H1 (cell line): ENCODE results near the gene PPP1R14C. TPM values are rescaled to one million over a fixed set of nuclear protein-coding genes. Genes with fewer than 3 reads are reported as not detected.

Experiments used
- CTCF ChIA-PET: fragments of 300-600 bp; sonication (Branson Sonifier 250); formaldehyde crosslinking; loops from one replicate; lab custom pipeline; 2021; ENCODE audit not compliant: partially characterized antibody; lab: Charles Lee
- POLR2A ChIA-PET: fragments of 300-600 bp; sonication (Branson Sonifier 250); formaldehyde crosslinking; loops from one replicate; lab custom pipeline; 2021; ENCODE audit warnings: inconsistent platforms; ENCODE audit not compliant: partially characterized antibody; lab: Charles Lee
- DNase-seq, 2 experiments: peaks; one replicate each; pipeline versions ENCODE4 v3.0.0 to v3.0.0-alpha.2; 2010 to 2022; ENCODE audit warnings: low spot score in 2 of 2, low read depth in 1 of 2, mixed read lengths in 1 of 2
- FAIRE-seq: peaks from 2 replicates; lab custom pipeline; 2011; peaks lifted over from hg19 to GRCh38; lab: Jason Lieb, UNC
- H2AFZ ChIP-seq: 2 replicates; pipeline ENCODE4 v1.8.1; 2012; ENCODE audit warnings: low read length, inconsistent platforms
- H2AK5ac ChIP-seq: 2 replicates; pipeline ENCODE4 v1.6.1; 2013; ENCODE audit warnings: low read depth, low read length
- H2BK120ac ChIP-seq: replicated peaks from 2 replicates; pipeline ENCODE3; 2013; ENCODE audit warnings: low read depth, low read length, inconsistent platforms
- H2BK12ac ChIP-seq: 2 replicates; pipeline ENCODE4 v1.6.1; 2013; ENCODE audit warnings: low read depth, low read length
- H2BK15ac ChIP-seq: 2 replicates; pipeline ENCODE4 v1.6.1; 2013; ENCODE audit warnings: low read length
- H2BK20ac ChIP-seq: 2 replicates; pipeline ENCODE4 v1.6.1; 2013; ENCODE audit warnings: low read length
- H2BK5ac ChIP-seq: 2 replicates; pipeline ENCODE4 v1.6.1; 2013; ENCODE audit warnings: low read depth, low read length
- H3K14ac ChIP-seq: 2 replicates; pipeline ENCODE4 v1.6.1; 2013; ENCODE audit warnings: inconsistent platforms; ENCODE audit not compliant: insufficient read length
- H3K18ac ChIP-seq: 2 replicates; pipeline ENCODE4 v1.6.1; 2013; ENCODE audit warnings: low read length; ENCODE audit errors: extremely low read depth
- H3K23ac ChIP-seq: 2 replicates; pipeline ENCODE4 v1.6.1; 2013; ENCODE audit warnings: inconsistent platforms; ENCODE audit not compliant: insufficient read length
- H3K23me2 ChIP-seq: 2 replicates; pipeline ENCODE4 v1.6.1; 2013; ENCODE audit warnings: low read depth, low read length
- H3K27ac ChIP-seq: 2 replicates; pipeline ENCODE4 v1.6.1; 2011; ENCODE audit warnings: low read depth, low read length, inconsistent platforms
- H3K27me3 ChIP-seq, 4 experiments: replicated peaks in 1 of 4; 1 replicate in 1 of 4; 2 replicates in 3 of 4; pipeline versions ENCODE4 v1.6.1 to v1.8.1; 2011 to 2013; ENCODE audit warnings: low read length in 3 of 4, mild to moderate bottlenecking in 3 of 4, inconsistent platforms in 2 of 4, mixed read lengths in 2 of 4, moderate library complexity in 1 of 4; ENCODE audit not compliant: control insufficient read depth in 3 of 4, insufficient read depth in 3 of 4; ENCODE audit errors: extremely low read depth in 1 of 4
- H3K36me3 ChIP-seq, 4 experiments: 2 replicates each; pipeline versions ENCODE4 v1.6.1 to v1.8.1; 2011 to 2013; ENCODE audit warnings: mild to moderate bottlenecking in 4 of 4, low read length in 3 of 4, moderate library complexity in 2 of 4, control low read depth in 1 of 4, inconsistent platforms in 1 of 4; ENCODE audit not compliant: insufficient read depth in 4 of 4, control insufficient read depth in 2 of 4
- H3K4ac ChIP-seq: replicated peaks from 2 replicates; pipeline ENCODE3; 2013; ENCODE audit warnings: low read length, low read depth, mixed read lengths, inconsistent platforms; ENCODE audit not compliant: insufficient read length
- H3K4me1 ChIP-seq, 4 experiments: replicated peaks in 1 of 4; 1 replicate in 1 of 4; 2 replicates in 3 of 4; pipeline versions ENCODE4 v1.6.1 to v1.8.1; 2011 to 2013; ENCODE audit warnings: low read length in 3 of 4, inconsistent platforms in 2 of 4, mixed read lengths in 1 of 4; ENCODE audit not compliant: insufficient read depth in 4 of 4, control insufficient read depth in 3 of 4
- H3K4me2 ChIP-seq, 2 experiments: 2 replicates each; pipeline versions ENCODE4 v1.6.1 to v1.8.1; 2011 to 2013; ENCODE audit warnings: low read depth in 2 of 2, low read length in 2 of 2, control low read depth in 1 of 2, inconsistent platforms in 1 of 2, mild to moderate bottlenecking in 1 of 2; ENCODE audit not compliant: insufficient read depth in 1 of 2
- H3K4me3 ChIP-seq, 4 experiments: fragments of 200-600, 300-600 bp in 1 of 4; sonication (generic), shearing (Covaris generic), sonication (Bioruptor Twin) in 1 of 4; 2 replicates each; pipeline versions ENCODE4 v1.5.1 to v1.8.1; 2011 to 2016; ENCODE audit warnings: low read length in 4 of 4, low read depth in 3 of 4, control low read depth in 2 of 4, inconsistent platforms in 2 of 4, mild to moderate bottlenecking in 2 of 4, mixed read lengths in 1 of 4, moderate library complexity in 1 of 4; ENCODE audit not compliant: insufficient read depth in 2 of 4; ENCODE audit errors: extremely low read depth in 1 of 4
- H3K56ac ChIP-seq: replicated peaks from 2 replicates; pipeline ENCODE3; 2013; ENCODE audit warnings: low read depth, mild to moderate bottlenecking, mixed read lengths, low read length, inconsistent platforms; ENCODE audit not compliant: insufficient read length
- H3K79me1 ChIP-seq: 2 replicates; pipeline ENCODE4 v1.6.1; 2013; ENCODE audit warnings: low read depth, low read length, control low read depth
- H3K79me2 ChIP-seq, 2 experiments: 2 replicates each; pipeline versions ENCODE4 v1.6.1 to v1.8.1; 2012 to 2013; ENCODE audit warnings: low read length in 2 of 2, mild to moderate bottlenecking in 2 of 2, inconsistent platforms in 1 of 2; ENCODE audit not compliant: insufficient read depth in 2 of 2, control insufficient read depth in 1 of 2
- H3K9ac ChIP-seq, 4 experiments: replicated peaks in 1 of 4; 1 replicate in 1 of 4; 2 replicates in 3 of 4; pipeline versions ENCODE4 v1.6.1 to v1.8.1; 2011 to 2013; ENCODE audit warnings: low read depth in 3 of 4, low read length in 3 of 4, control low read depth in 2 of 4, mild to moderate bottlenecking in 2 of 4, moderate library complexity in 2 of 4, inconsistent platforms in 1 of 4; ENCODE audit errors: extremely low read depth in 1 of 4
- H3K9me3 ChIP-seq, 2 experiments: 2 replicates each; pipeline versions ENCODE4 v1.6.1 to v1.8.1; 2012 to 2013; ENCODE audit warnings: mild to moderate bottlenecking in 2 of 2, moderate library complexity in 2 of 2, control low read depth in 1 of 2, inconsistent platforms in 1 of 2, low read depth in 1 of 2, low read length in 1 of 2, mixed read lengths in 1 of 2; ENCODE audit not compliant: insufficient read depth in 2 of 2
- H4K20me1 ChIP-seq, 2 experiments: replicated peaks in 1 of 2; 2 replicates each; pipeline versions ENCODE3 to v1.8.1; 2011 to 2013; ENCODE audit warnings: inconsistent platforms in 2 of 2, low read length in 2 of 2, mild to moderate bottlenecking in 1 of 2; ENCODE audit not compliant: insufficient read depth in 2 of 2, control insufficient read depth in 1 of 2
- H4K5ac ChIP-seq: 2 replicates; pipeline ENCODE4 v1.6.1; 2013; ENCODE audit warnings: low read length, low read depth, mixed read lengths, inconsistent platforms; ENCODE audit not compliant: insufficient read length
- H4K8ac ChIP-seq: 2 replicates; pipeline ENCODE4 v1.8.0; 2013; ENCODE audit warnings: mild to moderate bottlenecking, moderate library complexity, low read length, inconsistent platforms; ENCODE audit not compliant: insufficient read depth; ENCODE audit errors: extremely low read depth
- H4K91ac ChIP-seq: replicated peaks from 2 replicates; pipeline ENCODE3; 2013; ENCODE audit warnings: low read length, mixed read lengths, inconsistent platforms; ENCODE audit not compliant: insufficient read length
- HDAC2 ChIP-seq, 2 experiments: fragments of 300-600 bp in 1 of 2; sonication (generic) in 1 of 2; IDR thresholded peaks; 2 replicates each; pipeline ENCODE4 v1.6.1; 2011 to 2012; ENCODE audit warnings: low read depth in 2 of 2, low read length in 2 of 2, mild to moderate bottlenecking in 2 of 2, moderate library complexity in 2 of 2, borderline replicate concordance in 1 of 2, inconsistent platforms in 1 of 2
- PHF8 ChIP-seq: fragments of 200-600 bp; sonication (generic); conservative IDR thresholded peaks from 2 replicates; pipeline ENCODE4 v1.7.1; 2012; ENCODE audit warnings: low read depth, mild to moderate bottlenecking, inconsistent platforms, low read length, moderate library complexity
- POLR2A ChIP-seq, 2 experiments: IDR thresholded peaks; 1 replicate in 1 of 2; 2 replicates in 1 of 2; pipeline ENCODE4 v1.6.1; 2011; ENCODE audit warnings: low read depth in 2 of 2, low read length in 2 of 2, mild to moderate bottlenecking in 2 of 2; ENCODE audit errors: control extremely low read depth in 1 of 2
- RBBP5 ChIP-seq: IDR thresholded peaks from 2 replicates; pipeline ENCODE4 v1.7.1; 2012; ENCODE audit warnings: low read depth, mild to moderate bottlenecking, inconsistent platforms, low read length, moderate library complexity, borderline replicate concordance
- SIN3A ChIP-seq, 2 experiments: IDR thresholded peaks in 1 of 2; conservative IDR thresholded peaks in 1 of 2; 2 replicates each; pipeline ENCODE4 v1.6.1; 2011 to 2012; ENCODE audit warnings: low read length in 2 of 2, improper control_type of control experiment in 1 of 2, low read depth in 1 of 2, mild to moderate bottlenecking in 1 of 2
- SP1 ChIP-seq: IDR thresholded peaks from 2 replicates; pipeline ENCODE4 v1.6.1; 2011; ENCODE audit warnings: low read depth, low read length
- SP2 ChIP-seq: IDR thresholded peaks from 2 replicates; pipeline ENCODE4 v1.6.1; 2012; ENCODE audit warnings: mild to moderate bottlenecking, low read length, inconsistent platforms
- SRF ChIP-seq: IDR thresholded peaks from 2 replicates; pipeline ENCODE4 v1.6.1; 2011; ENCODE audit warnings: mild to moderate bottlenecking, low read depth, low read length, moderate library complexity
- ZNF274 ChIP-seq: IDR thresholded peaks from 2 replicates; pipeline ENCODE4 v1.7.0; 2012; ENCODE audit warnings: low read length, borderline replicate concordance; ENCODE audit errors: extremely low read depth
- WGBS, 2 experiments: shearing (Covaris generic) in 1 of 2; methylation state at CpG; one replicate each; pipeline versions ENCODE4 v1.1.6 to v1.1.7; 2013 to 2015; ENCODE audit warnings: low lambda C conversion rate in 2 of 2, mixed read lengths in 2 of 2, inconsistent platforms in 1 of 2, low coverage in 1 of 2, missing lambda C conversion rate in 1 of 2; ENCODE audit not compliant: insufficient replicate concordance in 2 of 2, insufficient coverage in 1 of 2, insufficient read length in 1 of 2; ENCODE audit errors: extremely low coverage in 1 of 2, missing lambda C conversion rate in 1 of 2; 5-methylcytosine and 5-hydroxymethylcytosine counted together
- polyA plus RNA-seq, 7 experiments: library from polyadenylated mRNA; depleted of rRNA in 3 of 7; stranded (reverse) in 5 of 7; unstranded in 2 of 7; fragments of >200 nt in 5 of 7; fragments of 200-250 nt in 2 of 7; gene quantifications; 1 replicate in 5 of 7; 2 replicates in 1 of 7; 4 replicates in 1 of 7; pipeline versions ENCODE4 v1.2.1 to v1.2.3, GENCODE V29; 2011 to 2013; ENCODE audit warnings: missing spikeins in 2 of 7, mixed read lengths in 2 of 7
- total RNA-seq: library from RNA; stranded (reverse); fragmentation: NEBNext Ultra II Directional; extraction: Animal tissue kit (Norgen Biotek cat#: 25700); gene quantifications from 2 replicates; pipeline ENCODE4 v1.2.1, GENCODE V29; 2021
- TF ChIP-seq, protein P1 (sequence below): IDR thresholded peaks from 2 replicates; pipeline ENCODE4 v1.6.1; 2012; ENCODE audit warnings: low read length, inconsistent platforms

Gene PPP1R14C
- total and polyA plus RNA-seq, 2 of the 8 experiments (the other 6 are each of a cell fraction or from before 2014, with no cell fraction given): 0.30 to 0.61 TPM

GRCh38 chr6:150252714-150253444, 110.0 kb downstream of the PPP1R14C start:
- H4K91ac ChIP-seq: no peak overlapping the region
- H2BK12ac ChIP-seq: no peak overlapping the region
- H3K79me2 ChIP-seq: no peaks in the 10 kb centered on the region
- FAIRE-seq: no peak
- no peak for DNase-seq
- CTCF ChIA-PET: interaction anchor here (0.8 to 1.4 kb wide), 3 partner anchors 19 to 165 kb away, joined by 3 to 4 read pairs (median 3); no protein-coding TSS in a partner anchor
- no peaks in the 10 kb centered on the region for H3K79me1 ChIP-seq
- no peaks in the 10 kb centered on the region for H3K23me2 ChIP-seq
- peaks cover 5% of the 10 kb centered on the region in 2 experiments; a peak in 2 of 4 replicates for H3K9me3 ChIP-seq
- H4K8ac ChIP-seq: no peak overlapping the region
- H3K4me1 ChIP-seq: 0 out of 7 replicates have a peak, but pooled peaks cover 0 to 3% (median 0%) of the 10 kb centered on the region in 4 experiments
- H4K5ac ChIP-seq: no peak overlapping the region
- no peaks in the 10 kb centered on the region; a peak in 1 of 7 replicates for H3K27me3 ChIP-seq
- H3K18ac ChIP-seq: no peak overlapping the region
- no peak overlapping the region for H3K56ac ChIP-seq
- no peak overlapping the region for H2AK5ac ChIP-seq
- POLR2A ChIA-PET: no interaction called here
- 86% methylated on average over 6 of the region's 6 CpGs; no CpG with 5 or more reads in 1 of the 2 experiments for WGBS, 2 experiments
- H3K23ac ChIP-seq: no peak overlapping the region
- no peak overlapping the region for H2BK15ac ChIP-seq
- no peak overlapping the region for H3K27ac ChIP-seq
- H2BK5ac ChIP-seq: no peak overlapping the region
- H2BK20ac ChIP-seq: no peak overlapping the region
- no peaks in the 10 kb centered on the region for H4K20me1 ChIP-seq
- no peak overlapping the region for H3K4me3 ChIP-seq
- no peak overlapping the region for H3K4me2 ChIP-seq
- no peak overlapping the region for H2BK120ac ChIP-seq
- H3K36me3 ChIP-seq: no peaks in the 10 kb centered on the region
- H2AFZ ChIP-seq: no peak overlapping the region
- no peak overlapping the region for H3K14ac ChIP-seq
- H3K9ac ChIP-seq: no peak overlapping the region
- H3K4ac ChIP-seq: no peak overlapping the region
- TF ChIP-seq ZNF274 (no peak), HDAC2 (IDR thresholded peaks at IDR 0.05; ENCODE audit: borderline replicate concordance in 1 of 2, low read depth in 2 of 2, low read length in 2 of 2) (no peak), RBBP5 (no peak), PHF8 (no peak), SP2 (no peak), SP1 (no peak), SIN3A (conservative IDR thresholded peaks at IDR 0.05 in 1 of 2, IDR thresholded peaks at IDR 0.05 in 1 of 2; ENCODE audit: low read depth in 1 of 2, low read length in 2 of 2) (no peak), SRF (no peak), POLR2A (IDR thresholded peaks at IDR 0.05; ENCODE audit: control extremely low read depth in 1 of 2, low read depth in 2 of 2, low read length in 2 of 2) (no peak)
- TF ChIP-seq, protein P1, sequence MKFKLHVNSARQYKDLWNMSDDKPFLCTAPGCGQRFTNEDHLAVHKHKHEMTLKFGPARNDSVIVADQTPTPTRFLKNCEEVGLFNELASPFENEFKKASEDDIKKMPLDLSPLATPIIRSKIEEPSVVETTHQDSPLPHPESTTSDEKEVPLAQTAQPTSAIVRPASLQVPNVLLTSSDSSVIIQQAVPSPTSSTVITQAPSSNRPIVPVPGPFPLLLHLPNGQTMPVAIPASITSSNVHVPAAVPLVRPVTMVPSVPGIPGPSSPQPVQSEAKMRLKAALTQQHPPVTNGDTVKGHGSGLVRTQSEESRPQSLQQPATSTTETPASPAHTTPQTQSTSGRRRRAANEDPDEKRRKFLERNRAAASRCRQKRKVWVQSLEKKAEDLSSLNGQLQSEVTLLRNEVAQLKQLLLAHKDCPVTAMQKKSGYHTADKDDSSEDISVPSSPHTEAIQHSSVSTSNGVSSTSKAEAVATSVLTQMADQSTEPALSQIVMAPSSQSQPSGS: no peak
